HG02610 (cell line): ENCODE measurements around the gene JMJD7.

Experiments
- ATAC-seq: cut with Tn5 transposase; IDR thresholded peaks from one replicate; pipeline ENCODE4 v1.9.1; 2021; ENCODE audit warnings: mild to moderate bottlenecking, moderate library complexity; ENCODE audit not compliant: unreplicated experiment

Gene JMJD7

GRCh38 chr15:41799488-41799805, 28.4 kb upstream of the JMJD7 start:
- peak; percentile 56 for ATAC-seq

DNA sequence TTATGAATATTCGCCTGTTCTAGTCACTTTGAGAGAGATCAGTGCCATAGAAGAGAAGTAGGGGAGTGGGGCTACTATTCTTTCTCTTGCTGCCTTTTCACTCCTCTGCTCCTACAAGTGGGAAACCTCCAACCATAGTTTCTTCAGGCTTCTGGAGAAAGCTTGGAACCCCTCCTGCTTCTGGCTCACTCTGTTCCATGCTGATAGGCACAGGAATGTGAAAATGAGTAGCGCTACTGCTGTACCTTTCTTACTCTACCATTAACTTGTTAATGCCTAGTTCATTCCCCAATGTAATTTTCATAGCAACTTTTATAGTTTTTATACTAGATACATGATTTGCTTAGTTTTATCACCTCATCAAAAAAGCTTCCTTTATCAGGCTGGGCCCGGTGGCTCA, 26.7 kb upstream of the JMJD7 start:
- ATAC-seq, result no peak

DNA sequence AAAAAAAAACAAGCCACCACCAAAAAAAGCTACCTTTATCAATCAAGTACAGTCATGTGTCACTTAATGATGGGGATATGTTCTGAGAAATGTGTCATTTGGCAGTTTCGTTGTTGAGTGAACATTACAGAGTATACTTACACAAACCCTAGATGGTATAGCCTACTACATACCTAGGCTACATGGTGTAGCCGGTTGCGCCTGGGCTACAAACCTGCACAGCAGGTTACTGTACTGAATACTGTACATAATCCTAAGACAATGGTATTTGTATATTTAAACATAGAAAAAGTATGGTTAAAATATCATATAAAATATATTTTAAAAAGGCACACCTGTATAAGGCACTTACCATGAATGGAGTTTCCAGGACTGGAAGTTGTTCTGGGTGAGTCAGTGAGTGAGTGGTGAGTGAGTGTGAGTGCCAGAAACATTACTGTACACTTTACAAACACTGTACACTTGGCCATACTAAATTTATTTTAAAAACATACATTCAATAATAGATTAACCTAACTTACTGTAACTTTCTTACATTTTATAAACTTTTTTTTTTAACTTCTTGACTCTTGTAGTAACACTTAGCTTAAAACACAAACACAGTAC, 25.9 kb upstream of the JMJD7 start:
- no peak for ATAC-seq

DNA sequence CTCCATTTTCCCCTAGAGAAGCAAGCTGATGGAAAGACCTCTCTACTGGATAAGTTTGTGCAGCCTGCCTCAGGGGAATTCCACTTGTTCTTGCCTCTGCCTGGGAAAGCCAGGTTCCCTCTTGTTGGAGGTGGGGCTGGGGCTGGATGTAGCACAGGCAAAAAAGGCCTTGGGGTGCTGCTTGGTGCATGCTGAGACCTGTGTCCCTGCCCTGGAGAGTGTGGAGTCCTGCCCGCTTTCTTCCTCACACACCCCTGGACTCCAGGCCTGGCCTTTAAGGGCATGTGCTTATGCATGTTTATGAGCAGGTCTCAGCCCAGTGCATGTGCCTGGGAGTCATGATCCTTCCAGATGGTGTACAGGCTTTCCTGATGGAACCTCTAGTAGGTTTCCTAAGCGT, 23.5 kb upstream of the JMJD7 start:
- ATAC-seq, result no peak

GRCh38 chr15:41804916-41805666, 22.8 kb upstream of the JMJD7 start:
- no peak for ATAC-seq

GRCh38 chr15:41805711-41806110, 22.2 kb upstream of the JMJD7 start:
- ATAC-seq, result no peak

DNA sequence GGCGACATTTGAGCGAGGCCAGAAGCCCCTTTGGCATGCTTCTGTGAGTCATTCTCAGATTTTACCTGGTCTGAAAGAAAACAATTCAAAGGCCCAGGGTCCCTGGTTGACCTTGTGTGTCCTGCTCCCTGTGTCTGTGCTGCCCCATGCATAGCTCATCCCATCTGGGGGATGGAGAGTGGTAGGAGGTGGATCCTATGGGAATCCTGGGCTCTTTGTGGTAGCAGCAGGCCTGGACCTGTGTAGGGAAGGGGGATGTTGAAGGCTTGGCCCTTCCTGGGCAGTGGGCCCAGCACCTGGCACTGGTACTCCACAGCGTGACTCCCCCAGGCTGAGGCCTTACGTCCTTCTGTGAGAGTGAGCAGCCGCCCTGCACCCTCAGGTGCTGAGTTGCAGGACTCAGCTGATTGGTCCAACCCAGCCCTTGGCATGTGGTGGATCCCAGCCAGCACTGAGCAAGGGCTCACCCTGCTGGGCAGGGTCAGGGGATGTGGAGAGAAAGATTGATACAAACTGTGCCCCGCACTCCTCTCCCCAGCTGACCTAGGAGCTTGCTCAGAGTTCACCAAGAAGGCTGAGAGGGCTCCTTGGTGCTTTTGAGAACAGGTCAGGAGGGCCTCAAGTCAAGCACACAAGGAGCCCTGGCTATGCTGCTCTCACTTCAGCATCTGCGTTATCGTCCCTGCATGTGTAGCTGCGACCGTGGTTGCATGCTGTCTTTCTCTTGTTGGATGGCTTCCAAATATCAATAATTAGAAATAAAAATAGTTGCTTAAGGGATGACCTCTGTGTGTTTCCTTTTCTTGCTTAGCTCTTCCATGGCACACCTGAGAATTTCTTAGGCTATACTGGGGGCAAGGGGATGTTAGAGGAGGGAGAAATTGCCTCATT, 21.4 kb upstream of the JMJD7 start:
- no peak for ATAC-seq

- no peak for ATAC-seq
Observed at GRCh38 chr15:41809121-41809520, 18.8 kb upstream of the JMJD7 start.

DNA sequence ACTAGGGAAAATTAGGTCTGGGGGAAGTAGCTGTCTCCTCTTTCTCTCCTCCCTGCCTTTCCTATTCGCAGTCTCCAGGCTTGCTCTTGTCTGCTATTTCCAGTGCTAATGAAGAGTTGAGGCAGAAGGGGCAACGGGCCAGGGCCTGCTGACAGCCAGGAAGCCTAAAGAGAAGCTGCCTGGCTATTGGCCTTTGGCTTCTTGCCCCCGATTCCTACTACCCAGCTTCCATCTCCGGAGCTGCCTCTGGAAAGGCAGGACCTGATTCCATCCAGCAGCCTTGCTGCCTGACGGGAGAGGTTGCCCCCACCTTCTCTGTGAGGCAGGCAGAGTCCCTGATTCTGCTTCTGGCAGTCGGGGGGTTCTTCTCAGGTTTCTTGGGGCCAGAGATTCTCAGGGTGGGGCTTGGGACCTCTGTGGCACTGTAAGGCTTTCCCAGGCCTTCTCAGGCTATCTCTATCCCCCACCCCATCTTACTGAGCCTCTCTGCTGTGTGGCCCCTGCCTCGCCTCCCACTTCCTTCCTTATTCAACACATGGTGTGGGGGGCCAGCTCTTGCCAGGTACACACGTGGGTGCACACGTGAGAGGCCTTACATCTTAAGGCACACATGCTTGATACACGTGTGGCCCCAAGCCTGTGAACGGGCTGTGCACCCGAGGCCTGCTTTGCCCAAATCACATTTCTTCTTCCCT, 18.2 kb upstream of the JMJD7 start:
- no peak for ATAC-seq

- no peak for ATAC-seq
Observed at GRCh38 chr15:41810651-41811431, 17.1 kb upstream of the JMJD7 start.

GRCh38 chr15:41811432-41812195, 16.3 kb upstream of the JMJD7 start:
- ATAC-seq, result peak; percentile 44

DNA sequence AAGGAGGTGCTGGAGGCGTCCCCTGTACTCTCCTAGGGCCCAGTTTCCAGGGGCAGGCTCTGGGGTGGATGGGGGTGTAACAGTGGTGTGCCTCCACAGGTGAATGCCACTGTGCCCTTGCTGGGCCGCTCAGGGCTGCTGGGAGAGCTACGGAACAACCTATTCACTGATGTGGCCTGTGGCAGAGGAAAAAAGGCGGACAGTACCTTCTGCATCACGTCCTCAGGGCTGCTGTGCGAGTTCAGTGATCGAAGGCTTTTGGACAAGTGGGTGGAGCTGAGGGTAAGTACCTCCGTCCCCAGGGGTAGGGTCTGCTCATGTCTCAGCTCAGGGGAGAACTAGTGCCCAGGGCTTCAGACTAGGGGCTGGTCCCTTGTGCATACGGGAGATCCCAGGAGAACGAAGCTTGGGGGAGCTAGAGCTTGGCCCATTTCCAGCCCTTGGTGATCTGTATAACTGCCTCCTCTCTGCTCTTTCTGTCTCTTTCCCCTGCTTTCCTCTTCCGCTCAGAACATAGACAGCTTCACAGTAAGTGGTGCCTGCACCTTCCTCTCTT, 15.0 kb upstream of the JMJD7 start:
- ATAC-seq, result no peak

DNA sequence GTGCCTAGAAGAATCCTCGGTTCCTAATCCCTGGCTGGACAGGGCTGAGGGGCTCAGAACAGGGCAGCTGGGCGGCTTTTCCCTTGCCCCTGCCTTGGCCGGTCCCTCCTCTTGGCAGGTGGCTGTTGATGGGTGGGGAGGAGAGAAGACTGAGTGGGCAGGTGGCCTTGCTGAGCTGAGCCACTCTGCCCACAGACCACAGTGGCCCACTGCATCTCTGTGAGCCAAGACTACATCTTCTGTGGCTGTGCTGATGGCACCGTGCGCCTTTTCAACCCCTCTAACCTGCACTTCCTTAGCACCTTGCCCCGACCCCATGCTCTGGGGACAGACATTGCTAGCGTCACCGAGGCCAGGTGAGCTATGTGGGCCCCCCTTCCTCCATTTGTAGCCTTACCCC, 14.5 kb upstream of the JMJD7 start:
- no peak for ATAC-seq

DNA sequence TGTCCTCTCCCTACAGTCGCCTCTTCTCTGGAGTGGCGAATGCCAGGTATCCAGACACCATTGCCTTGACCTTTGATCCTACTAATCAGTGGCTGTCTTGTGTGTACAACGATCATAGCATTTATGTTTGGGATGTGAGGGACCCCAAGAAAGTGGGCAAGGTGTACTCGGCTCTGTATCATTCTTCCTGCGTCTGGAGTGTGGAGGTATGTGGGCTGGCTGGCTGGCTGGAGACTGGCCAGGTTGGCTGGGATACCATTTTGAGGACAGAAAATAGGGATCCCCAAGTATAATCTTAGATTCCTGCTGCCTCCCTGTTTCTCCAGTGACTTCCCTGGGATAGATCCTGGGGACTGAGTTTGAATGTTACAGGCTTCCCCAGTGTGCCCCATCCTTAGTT, 13.4 kb upstream of the JMJD7 start:
- no peak for ATAC-seq

DNA sequence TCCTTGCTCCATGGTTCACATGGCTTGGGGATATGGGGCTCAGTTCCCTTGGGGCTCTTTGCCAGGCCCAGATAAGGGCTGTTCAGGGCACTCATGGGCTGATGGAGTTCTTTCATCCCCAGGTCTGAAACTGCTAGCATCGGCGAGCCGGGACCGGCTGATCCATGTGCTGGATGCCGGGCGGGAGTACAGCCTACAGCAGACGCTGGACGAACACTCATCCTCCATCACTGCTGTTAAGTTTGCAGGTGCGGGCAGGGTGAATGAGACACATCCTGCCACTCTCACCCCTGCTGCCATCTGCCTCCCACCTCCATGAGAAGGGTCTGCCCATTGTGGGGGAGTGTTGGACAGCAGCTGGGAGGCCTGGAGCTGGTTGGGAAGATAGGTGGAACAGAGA, 11.1 kb upstream of the JMJD7 start:
- ATAC-seq, result no peak

DNA sequence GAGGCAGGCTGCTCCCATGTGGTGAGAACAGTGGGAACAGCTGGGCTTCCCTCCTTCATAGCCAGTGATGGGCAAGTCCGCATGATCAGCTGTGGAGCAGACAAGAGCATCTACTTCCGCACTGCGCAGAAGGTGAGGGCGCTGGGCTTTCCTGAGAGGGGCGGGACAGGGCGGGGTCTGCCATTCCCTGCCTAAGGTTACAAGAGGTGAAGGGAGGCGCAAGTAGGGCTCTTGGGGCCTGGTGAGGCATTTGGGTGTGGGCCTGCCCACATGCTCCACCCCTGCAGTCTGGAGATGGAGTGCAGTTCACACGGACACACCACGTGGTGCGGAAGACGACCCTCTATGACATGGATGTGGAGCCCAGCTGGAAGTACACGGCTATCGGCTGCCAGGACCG, 10.6 kb upstream of the JMJD7 start:
- ATAC-seq, result no peak

- no peak for ATAC-seq
Observed at GRCh38 chr15:41817781-41818180, 10.1 kb upstream of the JMJD7 start.

- ATAC-seq, result no peak
Observed at GRCh38 chr15:41819455-41820050, 8.3 kb upstream of the JMJD7 start.

DNA sequence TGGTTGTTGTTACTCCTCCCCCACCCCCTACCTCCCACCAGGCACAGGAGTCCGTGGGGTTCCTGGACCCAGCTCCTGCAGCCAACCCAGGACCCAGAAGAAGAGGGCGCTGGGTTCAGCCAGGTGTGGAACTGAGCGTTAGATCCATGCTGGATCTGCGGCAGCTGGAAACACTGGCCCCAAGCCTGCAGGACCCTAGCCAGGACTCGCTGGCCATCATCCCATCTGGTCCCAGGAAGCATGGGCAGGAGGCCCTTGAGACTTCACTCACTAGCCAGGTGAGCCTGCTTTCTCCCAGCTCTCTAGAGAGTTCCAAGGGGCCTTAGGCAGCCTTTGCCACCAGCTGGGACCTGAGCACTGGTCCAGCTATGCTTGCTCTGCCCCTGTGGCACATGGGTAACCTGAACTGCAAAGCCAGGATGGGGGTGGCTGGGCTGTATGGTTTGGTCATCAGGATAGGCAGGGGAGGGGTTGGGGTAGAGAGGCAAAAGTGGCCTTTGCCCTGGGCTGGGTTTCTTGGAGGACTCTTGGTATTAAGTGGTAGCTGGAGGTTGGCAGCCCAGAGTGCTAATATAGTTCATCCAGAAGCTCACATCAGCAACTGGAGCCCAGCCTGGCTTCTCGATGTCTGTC, 7.0 kb upstream of the JMJD7 start:
- no peak for ATAC-seq
